HCT116 (cell line): Measurements from ENCODE around the gene SMIM20.

ENCODE experiments used
- CTCF ChIP-seq, 3 experiments: fragments of 200-600 bp in 1 of 3; sonication (generic) in 1 of 3; IDR thresholded peaks in 2 of 3; conservative IDR thresholded peaks in 1 of 3; 2 replicates each; pipeline ENCODE4 v1.5.1; 2012 to 2017; ENCODE audit warnings: low read depth in 2 of 3, low read length in 2 of 3, antibody characterized with exemption in 1 of 3, borderline replicate concordance in 1 of 3, control low read depth in 1 of 3, mild to moderate bottlenecking in 1 of 3, mixed read lengths in 1 of 3, mixed run types in 1 of 3, moderate library complexity in 1 of 3; ENCODE audit not compliant: insufficient read depth in 1 of 3
- EZH2 ChIP-seq: fragments of 200-600 bp; sonication (generic); IDR thresholded peaks from 2 replicates; pipeline ENCODE4 v1.6.1; 2017; ENCODE audit warnings: antibody characterized with exemption, mixed run types
- FOSL1 ChIP-seq: IDR thresholded peaks from 2 replicates; pipeline ENCODE4 v1.6.1; 2012; ENCODE audit warnings: low read depth
- JUND ChIP-seq: IDR thresholded peaks from 2 replicates; pipeline ENCODE4 v1.6.1; 2012
- POLR2AphosphoS5 ChIP-seq: IDR thresholded peaks from 2 replicates; pipeline ENCODE4 v1.6.1; 2011; ENCODE audit warnings: mild to moderate bottlenecking, low read depth, low read length, moderate library complexity
- SIN3A ChIP-seq: IDR thresholded peaks from 2 replicates; pipeline ENCODE4 v1.6.1; 2012; ENCODE audit warnings: low read depth
- TF ChIP-seq, protein P1 (sequence below): IDR thresholded peaks from 2 replicates; pipeline ENCODE4 v1.6.1; 2012

- TF ChIP-seq SIN3A (no peak), CTCF (IDR thresholded peaks at IDR 0.05 in 2 of 3, conservative IDR thresholded peaks at IDR 0.05 in 1 of 3; ENCODE audit: borderline replicate concordance in 1 of 3, insufficient read depth in 1 of 3, low read depth in 2 of 3, low read length in 2 of 3) (no peak), POLR2AphosphoS5 (no peak), EZH2 (no peak), FOSL1 (no peak), JUND (no peak)
- TF ChIP-seq, protein P1, sequence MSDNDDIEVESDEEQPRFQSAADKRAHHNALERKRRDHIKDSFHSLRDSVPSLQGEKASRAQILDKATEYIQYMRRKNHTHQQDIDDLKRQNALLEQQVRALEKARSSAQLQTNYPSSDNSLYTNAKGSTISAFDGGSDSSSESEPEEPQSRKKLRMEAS: no peak
Observed at GRCh38 chr4:25900310-25900709, 13.7 kb upstream of the SMIM20 start.
